Right atrium auricular region (tissue), 2 donors: ENCODE data around the gene DGCR2. TPM values are rescaled to one million over a fixed set of nuclear protein-coding genes. Genes with fewer than 3 reads are reported as not detected.

Source experiments
- DNase-seq: peaks from one replicate; pipeline ENCODE4 v3.0.0-alpha.2; 2019; ENCODE audit warnings: low spot score
- H3K27ac ChIP-seq, 2 donors: fragments of 200-600 bp; sonication (generic); 1 replicate in 1 of 2; 2 replicates in 1 of 2; pipeline ENCODE4 v1.5.1; 2016 to 2019
- H3K27me3 ChIP-seq, 2 donors: fragments of 200-600 bp; sonication (generic); one replicate each; pipeline versions ENCODE4 v1.5.1 to v1.6.0; 2017 to 2019
- H3K36me3 ChIP-seq: fragments of 200-600 bp; sonication (generic); one replicate; pipeline ENCODE4 v1.5.1; 2016
- H3K4me1 ChIP-seq, 2 donors: fragments of 200-600 bp; sonication (generic); one replicate each; pipeline versions ENCODE4 v1.5.1 to v1.6.0; 2017 to 2019
- H3K4me3 ChIP-seq, 2 donors: fragments of 200-600 bp; sonication (generic); 1 replicate in 1 of 2; 2 replicates in 1 of 2; pipeline ENCODE4 v1.5.1; 2017 to 2019; ENCODE audit warnings: mild to moderate bottlenecking in 1 of 2, moderate library complexity in 1 of 2
- H3K9me3 ChIP-seq, 2 donors: fragments of 200-600 bp; sonication (generic); one replicate each; pipeline ENCODE4 v1.5.1; 2019
- CTCF ChIP-seq, 2 donors: fragments of 200-600 bp; sonication (generic); IDR thresholded peaks; one replicate each; pipeline ENCODE4 v1.5.1; 2019; ENCODE audit warnings: antibody characterized with exemption in 2 of 2
- total RNA-seq, 2 donors: library from RNA; depleted of rRNA; stranded (reverse); fragments of >200 nt; gene quantifications; one replicate each; pipeline ENCODE4 v1.1.0, GENCODE V29; 2016

The DGCR2 gene
- total RNA-seq, 2 donors from 2014 or later = 32.8 to 48.1 TPM

GRCh38 chr22:19065929-19066328, 56.3 kb downstream of the DGCR2 start:
- DNase-seq = peak; percentile 13
- peaks cover 73% of the 10 kb centered on the region for H3K36me3 ChIP-seq
- H3K27ac ChIP-seq = no peak overlapping the region
- H3K4me3 ChIP-seq = no peak overlapping the region
- no peak for TF ChIP-seq CTCF (IDR thresholded peaks at IDR 0.05)
- H3K4me1 ChIP-seq = no peaks in the 10 kb centered on the region
- no peaks in the 10 kb centered on the region for H3K9me3 ChIP-seq
- H3K27me3 ChIP-seq = no peaks in the 10 kb centered on the region

- TF ChIP-seq CTCF (IDR thresholded peaks at IDR 0.05) = no peak
Observed at GRCh38 chr22:19065298-19065859, 56.8 kb downstream of the DGCR2 start.

GRCh38 chr22:19064354-19065054, 57.7 kb downstream of the DGCR2 start:
- DNase-seq = no peak
- no peak for TF ChIP-seq CTCF (IDR thresholded peaks at IDR 0.05)

More at GRCh38 chr22:19065298-19065859, 56.8 kb downstream of the DGCR2 start:
- peak; percentile 42 for DNase-seq
- Histone ChIP-seq H3K27ac (no peak overlapping the region), H3K9me3 (no peaks in the 10 kb centered on the region), H3K4me1 (no peaks in the 10 kb centered on the region), H3K27me3 (no peaks in the 10 kb centered on the region), H3K4me3 (no peak overlapping the region), H3K36me3 (peaks cover 75% of the 10 kb centered on the region)

GRCh38 chr22:19063581-19064353, 58.4 kb downstream of the DGCR2 start:
- H3K27me3 ChIP-seq = no peaks in the 10 kb centered on the region
- H3K4me1 ChIP-seq = no peaks in the 10 kb centered on the region
- H3K4me3 ChIP-seq = no peak overlapping the region
- H3K36me3 ChIP-seq = peaks cover 86% of the 10 kb centered on the region
- no peak for TF ChIP-seq CTCF (IDR thresholded peaks at IDR 0.05)
- peak; percentile 47 for DNase-seq
- H3K9me3 ChIP-seq = no peaks in the 10 kb centered on the region
- H3K27ac ChIP-seq = no peak overlapping the region

More at GRCh38 chr22:19064354-19065054, 57.7 kb downstream of the DGCR2 start:
- H3K4me1 ChIP-seq = no peaks in the 10 kb centered on the region
- H3K36me3 ChIP-seq = peaks cover 82% of the 10 kb centered on the region
- H3K27ac ChIP-seq = no peak overlapping the region
- H3K4me3 ChIP-seq = no peak overlapping the region
- H3K27me3 ChIP-seq = no peaks in the 10 kb centered on the region
- H3K9me3 ChIP-seq = no peaks in the 10 kb centered on the region

GRCh38 chr22:19062943-19063308, 59.3 kb downstream of the DGCR2 start:
- H3K27ac ChIP-seq = no peak overlapping the region

More at GRCh38 chr22:19062943-19063308, 59.3 kb downstream of the DGCR2 start:
- no peak for DNase-seq
- H3K9me3 ChIP-seq = no peaks in the 10 kb centered on the region
- peaks cover 84% of the 10 kb centered on the region for H3K36me3 ChIP-seq
- no peak overlapping the region for H3K4me3 ChIP-seq
- no peak for TF ChIP-seq CTCF (IDR thresholded peaks at IDR 0.05)
- H3K27me3 ChIP-seq = no peaks in the 10 kb centered on the region
- H3K4me1 ChIP-seq = no peaks in the 10 kb centered on the region
